ENCODE measurements around the gene MUC16. TPM values are rescaled to one million over a fixed set of nuclear protein-coding genes. Genes with fewer than 3 reads are reported as not detected.
"Not testable (repeated sequence)": the region's sequence is repeated elsewhere in the genome, so short reads cannot be mapped to it uniquely, and the experiment has no call there.

MUC16 gene
- under 1 TPM in 1 of 2 donors, not detected in 1; 0.02 TPM for total RNA-seq

DNA sequence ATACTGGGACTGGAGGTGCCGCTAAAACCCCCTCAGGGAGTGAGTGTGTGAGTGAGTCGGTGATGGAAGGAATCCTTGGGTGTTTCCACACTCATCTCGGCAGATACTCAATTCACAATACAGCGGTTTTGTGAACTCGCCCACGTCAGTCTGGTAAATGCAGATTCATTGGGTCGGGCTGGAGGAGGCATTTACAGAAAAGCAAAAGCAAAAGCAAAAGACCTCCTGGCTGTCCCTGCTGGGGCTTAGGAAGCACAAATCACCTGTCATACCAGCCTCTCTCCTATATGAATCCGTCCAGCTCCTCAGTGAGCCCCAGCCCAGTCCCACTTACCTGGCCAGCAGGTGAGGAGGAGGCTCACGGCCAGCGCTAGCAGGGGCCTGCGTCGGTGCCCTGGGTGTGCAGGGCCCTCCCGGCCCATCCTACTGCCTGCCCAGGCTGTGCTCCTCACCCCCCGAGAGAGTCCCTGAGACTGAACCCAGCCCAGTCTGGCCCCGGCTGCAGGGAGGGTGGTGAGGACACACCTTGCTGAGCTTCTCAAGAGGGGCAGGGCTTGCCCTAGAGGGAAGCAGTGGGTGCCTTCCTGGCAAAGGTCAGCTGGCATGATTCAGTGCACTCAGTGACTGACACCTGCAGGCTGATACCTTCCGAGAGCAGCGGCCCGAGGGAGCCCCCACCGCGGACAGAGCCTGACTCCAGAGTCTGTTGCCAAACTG, at the start of gene MUC16:
TSS of gene MUC16 (minus strand) at position 475 of the 717 bp plus-strand sequence.
- H3K9me3 ChIP-seq: no peaks in the 10 kb centered on the region
- no peaks in the 10 kb centered on the region for H3K27me3 ChIP-seq
- no peak within 1 kb of the TSS for H3K9ac ChIP-seq (ENCODE audit: low read depth in 2 of 2, low read length in 2 of 2)
- TF ChIP-seq, protein P1, sequence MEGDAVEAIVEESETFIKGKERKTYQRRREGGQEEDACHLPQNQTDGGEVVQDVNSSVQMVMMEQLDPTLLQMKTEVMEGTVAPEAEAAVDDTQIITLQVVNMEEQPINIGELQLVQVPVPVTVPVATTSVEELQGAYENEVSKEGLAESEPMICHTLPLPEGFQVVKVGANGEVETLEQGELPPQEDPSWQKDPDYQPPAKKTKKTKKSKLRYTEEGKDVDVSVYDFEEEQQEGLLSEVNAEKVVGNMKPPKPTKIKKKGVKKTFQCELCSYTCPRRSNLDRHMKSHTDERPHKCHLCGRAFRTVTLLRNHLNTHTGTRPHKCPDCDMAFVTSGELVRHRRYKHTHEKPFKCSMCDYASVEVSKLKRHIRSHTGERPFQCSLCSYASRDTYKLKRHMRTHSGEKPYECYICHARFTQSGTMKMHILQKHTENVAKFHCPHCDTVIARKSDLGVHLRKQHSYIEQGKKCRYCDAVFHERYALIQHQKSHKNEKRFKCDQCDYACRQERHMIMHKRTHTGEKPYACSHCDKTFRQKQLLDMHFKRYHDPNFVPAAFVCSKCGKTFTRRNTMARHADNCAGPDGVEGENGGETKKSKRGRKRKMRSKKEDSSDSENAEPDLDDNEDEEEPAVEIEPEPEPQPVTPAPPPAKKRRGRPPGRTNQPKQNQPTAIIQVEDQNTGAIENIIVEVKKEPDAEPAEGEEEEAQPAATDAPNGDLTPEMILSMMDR (IDR thresholded peaks at IDR 0.05): no peak
- H3K36me3 ChIP-seq: no peaks in the 10 kb centered on the region
- no peaks in the 10 kb centered on the region for H3K4me1 ChIP-seq
- no peak within 1 kb of the TSS for H3K27ac ChIP-seq
- no peak within 1 kb of the TSS for H3K4me3 ChIP-seq
- no peak for DNase-seq
- intact Hi-C loops (cut with DNase I): no loop called here

DNA sequence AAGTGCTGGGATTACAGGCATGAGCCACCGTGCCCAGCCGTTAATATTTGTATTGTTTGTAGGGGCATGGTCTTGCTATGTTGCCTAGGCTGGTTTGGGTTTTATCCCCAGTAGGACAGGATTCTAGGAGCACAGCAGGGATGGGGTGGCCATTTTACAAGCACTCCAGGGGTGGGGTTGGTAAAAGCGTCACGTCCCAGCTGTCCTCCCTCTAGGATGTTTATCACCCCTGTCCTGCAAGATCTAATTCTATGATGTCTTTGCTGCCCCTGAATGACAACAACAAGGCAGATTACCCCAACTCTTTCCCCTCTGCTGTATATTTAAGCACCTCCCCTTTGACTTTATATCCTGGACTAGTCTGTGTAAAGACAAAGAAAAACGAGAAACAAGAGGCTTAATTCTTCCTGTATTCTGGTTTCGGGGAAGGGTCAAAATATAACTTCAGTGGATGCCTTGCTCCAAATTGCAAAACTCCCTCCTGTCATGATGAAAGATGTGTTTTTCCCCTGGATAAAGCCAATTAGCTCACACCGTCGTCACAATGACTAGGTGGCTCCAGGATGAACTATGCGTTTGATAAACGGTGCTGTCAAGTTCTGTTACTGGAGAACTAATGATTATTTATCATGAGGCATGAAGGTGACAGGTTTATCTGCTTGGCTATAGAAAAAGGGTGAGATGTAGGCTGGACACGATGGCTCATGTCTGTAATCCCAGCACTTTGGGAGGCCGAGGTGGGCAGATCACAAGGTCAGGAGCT, 48.9 kb upstream of the MUC16 start:
- TF ChIP-seq, protein P1 (IDR thresholded peaks at IDR 0.05): no peak
- Histone ChIP-seq H3K36me3 (no peaks in the 10 kb centered on the region), H3K27me3 (no peaks in the 10 kb centered on the region), H3K9me3 (no peaks in the 10 kb centered on the region), H3K4me3 (no peak overlapping the region), H3K4me1 (no peaks in the 10 kb centered on the region), H3K27ac (no peak overlapping the region), H3K9ac (ENCODE audit: low read depth in 2 of 2, low read length in 2 of 2) (no peak overlapping the region)
- intact Hi-C loops (cut with DNase I): no loop called here
- no peak for DNase-seq

DNA sequence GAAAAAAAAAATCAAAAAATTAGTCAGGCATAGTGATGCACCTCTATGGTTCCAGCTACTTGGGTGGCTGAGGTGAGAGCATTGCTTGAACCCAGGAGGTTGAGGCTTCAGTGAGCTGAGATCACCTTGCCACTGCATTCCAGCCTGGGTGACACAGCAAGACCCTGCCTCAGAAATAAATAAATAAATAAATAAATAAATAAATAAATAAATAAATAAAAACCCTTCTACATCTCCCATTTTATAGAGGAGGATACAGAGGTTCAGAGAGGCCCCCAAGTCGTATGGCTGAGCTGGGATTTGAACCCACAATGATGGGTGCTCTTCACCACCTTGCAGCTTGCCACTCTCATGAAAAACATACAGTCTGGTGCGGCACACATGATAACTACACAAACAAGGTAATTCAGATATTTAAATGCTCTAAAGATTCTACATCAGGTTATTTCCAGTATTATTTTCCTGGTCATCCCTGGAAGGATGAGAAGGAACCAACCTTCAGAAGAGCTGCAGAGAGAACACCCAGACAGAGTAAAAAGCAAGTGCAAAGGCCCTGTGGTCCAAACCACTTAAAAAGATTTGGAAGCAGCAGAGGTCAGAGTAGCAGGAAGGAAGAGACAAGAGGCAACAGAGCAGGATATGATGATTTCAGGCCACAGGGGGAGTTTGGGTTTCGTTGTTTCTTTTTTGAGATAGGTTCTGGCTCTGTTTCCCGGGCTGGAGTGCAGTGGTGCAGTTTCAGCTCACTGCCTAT, 47.5 kb upstream of the MUC16 start:
- no peak for DNase-seq
- intact Hi-C loops (cut with DNase I): no loop called here
- H3K9ac ChIP-seq (ENCODE audit: low read depth in 2 of 2, low read length in 2 of 2): no peak overlapping the region
- no peaks in the 10 kb centered on the region for H3K9me3 ChIP-seq
- no peaks in the 10 kb centered on the region for H3K27me3 ChIP-seq
- no peaks in the 10 kb centered on the region for H3K36me3 ChIP-seq
- TF ChIP-seq, protein P1 (IDR thresholded peaks at IDR 0.05): no peak
- H3K4me1 ChIP-seq: no peaks in the 10 kb centered on the region
- no peak overlapping the region for H3K4me3 ChIP-seq
- no peak overlapping the region for H3K27ac ChIP-seq

DNA sequence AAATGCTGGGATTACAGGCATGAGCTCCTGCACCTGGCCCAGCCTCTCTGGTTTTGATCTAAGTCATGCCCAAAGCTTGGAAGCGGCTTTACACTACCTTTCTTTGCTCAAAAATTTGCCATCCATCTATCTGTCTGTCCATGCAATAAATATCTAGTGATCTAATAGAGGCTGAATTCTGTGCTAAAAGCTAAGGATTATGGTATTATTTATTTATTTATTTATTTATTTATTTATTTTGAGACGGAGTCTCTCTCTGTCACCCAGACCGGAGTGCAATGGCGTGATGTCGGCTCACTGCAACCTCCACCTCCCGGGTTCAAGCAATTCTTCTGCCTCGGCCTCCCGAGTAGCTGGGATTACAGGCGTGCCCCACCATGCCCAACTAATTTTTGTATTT, 45.9 kb upstream of the MUC16 start:
- DNase-seq; H3K27me3 ChIP-seq; intact Hi-C loops (cut with DNase I); H3K36me3 ChIP-seq; H3K4me3 ChIP-seq; H3K9ac ChIP-seq (ENCODE audit: low read depth in 2 of 2, low read length in 2 of 2); H3K9me3 ChIP-seq; H3K4me1 ChIP-seq; H3K27ac ChIP-seq: not testable (repeated sequence)

DNA sequence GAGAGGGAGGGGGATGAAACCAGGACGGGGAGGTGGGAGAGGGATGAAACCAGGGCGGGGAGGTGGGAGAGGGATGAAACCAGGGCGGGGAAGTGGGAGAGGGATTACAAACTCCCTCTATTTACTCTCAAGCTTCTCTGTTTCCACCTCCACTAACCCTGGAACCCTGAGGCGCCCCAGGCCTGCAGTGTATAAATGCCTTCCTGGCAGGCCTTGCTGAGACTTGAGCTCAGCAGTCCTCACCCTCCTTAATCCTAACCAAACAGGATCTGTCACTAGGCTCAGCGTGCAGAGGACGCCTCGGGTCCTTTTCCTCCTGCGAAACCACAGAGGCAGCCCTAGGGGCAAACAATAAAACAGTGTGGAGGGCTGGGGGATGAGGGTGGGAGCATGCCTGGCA, 44.6 kb upstream of the MUC16 start:
- H3K36me3 ChIP-seq: no peaks in the 10 kb centered on the region
- no peaks in the 10 kb centered on the region for H3K4me1 ChIP-seq
- H3K9me3 ChIP-seq: no peaks in the 10 kb centered on the region
- H3K4me3 ChIP-seq: no peak overlapping the region
- intact Hi-C loops (cut with DNase I): no loop called here
- no peak overlapping the region for H3K27ac ChIP-seq
- TF ChIP-seq, protein P1 (IDR thresholded peaks at IDR 0.05): no peak
- H3K27me3 ChIP-seq: no peaks in the 10 kb centered on the region
- DNase-seq: no peak
- no peak overlapping the region for H3K9ac ChIP-seq (ENCODE audit: low read depth in 2 of 2, low read length in 2 of 2)

Data from colonic mucosa (tissue), 4 donors.